ENCODE measurements around the gene FBXO44.

FBXO44 gene

GRCh38 chr1:11711490-11711889 is 56.8 kb downstream of the FBXO44 start:
- TF ChIP-seq REST (IDR thresholded peaks at IDR 0.05; ENCODE audit: insufficient read depth in 1 of 2, low read depth in 2 of 2, low read length in 2 of 2) (no peak), POLR2AphosphoS5 (IDR thresholded peaks at IDR 0.05; ENCODE audit: low read depth, low read length) (no peak), TAF1 (IDR thresholded peaks at IDR 0.05; ENCODE audit: borderline replicate concordance, insufficient read depth, low read length) (no peak), SIN3A (IDR thresholded peaks at IDR 0.05; ENCODE audit: borderline replicate concordance, insufficient read depth, low read length) (no peak), FOXP2 (optimal IDR thresholded peaks at IDR 0.05; ENCODE audit: borderline replicate concordance, extremely low read depth, extremely low read length, insufficient read depth) (no peak)

GRCh38 chr1:11712285-11712684 is 57.6 kb downstream of the FBXO44 start:
- TF ChIP-seq SIN3A (IDR thresholded peaks at IDR 0.05; ENCODE audit: borderline replicate concordance, insufficient read depth, low read length), result no peak
- TF ChIP-seq REST (IDR thresholded peaks at IDR 0.05; ENCODE audit: insufficient read depth in 1 of 2, low read depth in 2 of 2, low read length in 2 of 2), result no peak
- TF ChIP-seq POLR2AphosphoS5 (IDR thresholded peaks at IDR 0.05; ENCODE audit: low read depth, low read length), result no peak
- no peak for TF ChIP-seq TAF1 (IDR thresholded peaks at IDR 0.05; ENCODE audit: borderline replicate concordance, insufficient read depth, low read length)
